Activated naive CD4-positive, alpha-beta T cell treated with anti-CD3 and anti-CD28 coated beads, Interleukin-2, amount 50 U/mL, for 72 hours (primary cell): Measurements from ENCODE around the gene TNFAIP8. TPM values are rescaled to one million over a fixed set of nuclear protein-coding genes. Genes with fewer than 3 reads are reported as not detected.

Experiments
- ATAC-seq, 2 donors: fragments of 150-1000 bp; cut with Tn5 transposase; 2 replicates each; pipeline ENCODE4 v1.10.0; 2021; ENCODE audit warnings: mild to moderate bottlenecking in 2 of 2, moderate library complexity in 2 of 2
- DNase-seq, 2 donors: peaks; one replicate each; pipeline ENCODE4 v3.0.0; 2021 to 2022; ENCODE audit warnings: low spot score in 2 of 2
- H3K27ac Mint-ChIP-seq, 2 donors: one replicate each; pipeline ENCODE4 v1.8.0; 2022; ENCODE audit warnings: mild to moderate bottlenecking in 2 of 2, mixed read lengths in 2 of 2
- H3K36me3 Mint-ChIP-seq, 2 donors: one replicate each; pipeline ENCODE4 v1.8.0; 2022; ENCODE audit warnings: mixed read lengths in 2 of 2
- H3K9me3 Mint-ChIP-seq, 2 donors: one replicate each; pipeline ENCODE4 v1.8.0; 2022; ENCODE audit warnings: mixed read lengths in 2 of 2
- total RNA-seq, 2 donors: library from RNA; stranded (reverse); gene quantifications; one replicate each; pipeline ENCODE4 v1.2.3, GENCODE V29; 2022

The TNFAIP8 gene
- total RNA-seq, 2 donors from 2014 or later, result 110 to 146 TPM

DNA sequence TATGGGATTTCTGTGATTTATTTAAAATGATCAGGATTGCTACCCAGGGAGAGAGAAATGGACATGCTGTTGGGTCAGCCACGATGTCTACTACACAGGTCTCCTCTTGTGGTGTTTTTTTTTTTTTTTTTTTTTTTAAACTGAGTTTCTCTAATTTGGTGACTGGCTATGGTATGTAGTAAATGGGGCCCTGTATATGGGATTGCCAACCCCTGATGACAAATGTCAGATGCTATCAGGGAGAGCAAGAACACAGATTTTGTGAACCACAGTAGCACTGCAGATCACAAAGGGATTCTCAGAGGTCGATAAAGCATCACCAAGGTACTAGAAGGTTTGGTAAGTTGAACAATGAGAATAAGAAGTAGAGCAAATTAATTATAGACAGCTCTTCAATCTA is 16.5 kb upstream of the TNFAIP8 start:
- Mint-ChIP-seq H3K36me3 (no peaks in the 10 kb centered on the region), H3K9me3 (no peaks in the 10 kb centered on the region), H3K27ac (peak overlapping the region; percentile 96 to 97)
- ATAC-seq, result no peak
- DNase-seq, result no peak

DNA sequence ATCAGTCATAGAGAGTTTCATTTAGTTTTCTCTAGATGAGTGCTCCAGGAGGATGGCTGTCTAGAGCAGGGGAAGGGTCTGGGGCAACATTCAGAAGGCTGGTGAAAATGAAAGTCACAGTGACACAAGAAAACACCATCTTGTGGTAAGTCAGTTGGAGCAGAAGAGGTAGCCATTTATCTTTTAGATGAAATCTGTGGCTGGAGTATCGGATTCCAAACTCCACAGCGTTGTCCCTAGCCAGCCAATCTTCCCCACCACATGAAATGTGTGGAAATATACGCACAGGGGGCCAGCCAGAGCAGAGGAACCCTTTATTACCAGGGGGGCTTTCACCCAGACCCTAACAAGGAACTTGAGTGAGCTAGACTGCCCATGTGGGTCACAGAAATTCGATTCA is 15.9 kb upstream of the TNFAIP8 start:
- Mint-ChIP-seq H3K36me3 (no peaks in the 10 kb centered on the region), H3K27ac (peak overlapping the region; percentile 96 to 97), H3K9me3 (no peaks in the 10 kb centered on the region)
- DNase-seq, result no peak
- peak; percentile 40 to 45 for ATAC-seq

GRCh38 chr5:119340597-119341218 is 15.1 kb upstream of the TNFAIP8 start:
- peak; percentile 2 to 43 for ATAC-seq
- H3K36me3 Mint-ChIP-seq, result no peaks in the 10 kb centered on the region
- DNase-seq, result peak in 1 of 2 donors; percentile 76
- peak overlapping the region; percentile 96 to 97 for H3K27ac Mint-ChIP-seq
- H3K9me3 Mint-ChIP-seq, result no peaks in the 10 kb centered on the region

GRCh38 chr5:119341452-119342349 is 14.1 kb upstream of the TNFAIP8 start:
- H3K27ac Mint-ChIP-seq, result peak overlapping the region; percentile 96 to 97
- no peaks in the 10 kb centered on the region for H3K9me3 Mint-ChIP-seq
- H3K36me3 Mint-ChIP-seq, result no peaks in the 10 kb centered on the region
- ATAC-seq (peak; percentile 51 to 52), DNase-seq (no peak)

DNA sequence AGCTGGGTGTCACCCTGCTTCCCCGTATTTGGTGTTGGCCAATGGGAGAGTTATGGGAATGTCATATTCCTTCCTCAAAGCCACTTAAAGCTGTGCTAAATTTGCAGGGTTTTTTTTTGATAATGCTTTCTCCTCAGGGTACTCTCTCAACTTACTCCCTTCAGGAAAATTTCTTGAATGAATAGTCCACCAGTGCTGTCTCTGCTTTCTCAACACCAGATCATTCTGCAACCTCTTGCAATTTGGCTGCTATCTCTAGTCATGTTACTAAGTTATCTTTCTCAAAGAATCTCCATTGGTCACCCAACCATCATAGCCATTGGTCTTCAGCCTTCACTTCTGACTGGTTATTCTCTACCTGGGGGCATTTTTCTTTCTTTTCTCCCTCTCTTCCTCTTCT is 13.4 kb upstream of the TNFAIP8 start:
- DNase-seq, result no peak
- Mint-ChIP-seq H3K36me3 (no peaks in the 10 kb centered on the region), H3K9me3 (no peaks in the 10 kb centered on the region), H3K27ac (peak overlapping the region; percentile 96 to 97)
- ATAC-seq, result no peak

GRCh38 chr5:119343052-119343451 is 12.8 kb upstream of the TNFAIP8 start:
- Mint-ChIP-seq H3K9me3 (no peaks in the 10 kb centered on the region), H3K27ac (peak overlapping the region; percentile 96 to 97), H3K36me3 (no peaks in the 10 kb centered on the region)
- DNase-seq (no peak), ATAC-seq (no peak)

GRCh38 chr5:119343766-119344165 is 12.1 kb upstream of the TNFAIP8 start:
- Mint-ChIP-seq H3K36me3 (peaks cover 0 to under 1% of the 10 kb centered on the region in 2 donors), H3K9me3 (no peaks in the 10 kb centered on the region), H3K27ac (peak overlapping the region; percentile 96 to 99)
- no peak for DNase-seq
- ATAC-seq, result peak; percentile 55 to 68

GRCh38 chr5:119344231-119344630 is 11.6 kb upstream of the TNFAIP8 start:
- peak overlapping the region; percentile 96 to 99 for H3K27ac Mint-ChIP-seq
- no peaks in the 10 kb centered on the region for H3K9me3 Mint-ChIP-seq
- DNase-seq (no peak), ATAC-seq (peak; percentile 6 to 15)
- peaks cover 0 to 6% of the 10 kb centered on the region in 2 donors for H3K36me3 Mint-ChIP-seq

GRCh38 chr5:119345861-119346260 is 10.0 kb upstream of the TNFAIP8 start:
- H3K9me3 Mint-ChIP-seq, result no peaks in the 10 kb centered on the region
- ATAC-seq, result no peak
- no peak for DNase-seq
- peak overlapping the region; percentile 80 to 90 for H3K27ac Mint-ChIP-seq
- peaks cover 0 to 6% of the 10 kb centered on the region in 2 donors for H3K36me3 Mint-ChIP-seq

DNA sequence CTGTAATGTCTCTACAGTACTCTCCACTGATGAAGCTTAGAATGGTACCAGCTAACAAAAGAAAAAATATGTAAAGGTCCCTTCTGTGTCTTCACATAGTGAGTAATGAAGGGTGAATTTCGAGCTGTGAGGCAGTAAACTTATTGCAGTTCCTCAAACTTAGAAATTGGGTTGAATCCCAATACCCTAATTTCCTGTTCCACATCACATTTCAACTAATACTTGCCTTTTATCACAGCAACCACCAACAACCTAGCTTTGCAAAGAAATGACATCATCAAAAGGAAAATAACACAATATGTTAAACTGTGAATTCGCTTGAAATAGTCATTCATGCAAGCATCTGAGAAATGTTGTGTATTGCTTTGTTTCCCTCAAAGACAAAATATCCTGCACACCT is 9.4 kb upstream of the TNFAIP8 start:
- H3K9me3 Mint-ChIP-seq, result no peaks in the 10 kb centered on the region
- DNase-seq (no peak), ATAC-seq (peak in 1 of 2 donors; percentile 16)
- H3K36me3 Mint-ChIP-seq, result peaks cover 0 to 6% of the 10 kb centered on the region in 2 donors
- peak overlapping the region; percentile 80 to 90 for H3K27ac Mint-ChIP-seq

DNA sequence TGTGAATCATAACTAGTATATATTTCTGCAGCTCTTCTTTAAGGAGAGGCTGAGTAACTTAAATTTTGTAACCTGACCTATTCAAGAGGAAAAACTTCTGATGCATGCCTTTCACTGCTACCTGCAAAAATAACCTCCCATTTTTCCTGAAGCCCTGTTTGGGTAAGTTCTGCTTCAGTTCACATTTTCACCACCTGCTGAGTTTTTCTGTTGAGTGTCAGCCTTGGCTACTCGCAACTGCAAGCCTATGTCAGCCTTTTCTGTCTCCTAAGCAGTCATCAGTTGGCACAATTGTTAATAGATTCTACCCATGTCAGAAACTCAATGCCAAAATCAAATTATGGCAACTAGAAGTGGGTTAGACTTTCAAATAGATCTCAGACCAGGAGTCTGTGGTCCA is 8.2 kb upstream of the TNFAIP8 start:
- no peaks in the 10 kb centered on the region for H3K9me3 Mint-ChIP-seq
- H3K27ac Mint-ChIP-seq, result peak overlapping the region in 1 of 2 donors; percentile 90
- peaks cover 0 to 6% of the 10 kb centered on the region in 2 donors for H3K36me3 Mint-ChIP-seq
- no peak for DNase-seq
- no peak for ATAC-seq

DNA sequence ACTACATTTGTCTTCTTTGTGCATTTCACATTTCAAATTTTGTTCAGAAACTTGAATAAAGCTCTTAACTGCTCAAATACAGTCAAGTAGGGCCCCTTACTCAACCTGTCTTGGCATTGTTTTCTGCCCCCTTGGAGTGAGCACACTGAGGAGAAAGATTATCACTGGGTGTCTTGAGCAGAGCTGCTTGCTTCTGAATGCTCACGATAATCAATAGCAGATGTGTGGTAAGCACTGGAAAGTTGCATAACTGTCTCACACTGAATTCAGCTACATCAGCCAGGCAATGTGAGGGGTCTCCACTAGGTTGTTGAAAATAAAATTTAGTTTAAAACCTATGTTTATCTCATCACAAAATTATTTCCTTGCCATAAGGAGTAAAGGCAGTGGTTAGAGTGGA is 7.8 kb upstream of the TNFAIP8 start:
- H3K36me3 Mint-ChIP-seq, result peaks cover 0 to 6% of the 10 kb centered on the region in 2 donors
- DNase-seq (no peak), ATAC-seq (no peak)
- H3K9me3 Mint-ChIP-seq, result no peaks in the 10 kb centered on the region
- peak overlapping the region; percentile 17 to 90 for H3K27ac Mint-ChIP-seq

DNA sequence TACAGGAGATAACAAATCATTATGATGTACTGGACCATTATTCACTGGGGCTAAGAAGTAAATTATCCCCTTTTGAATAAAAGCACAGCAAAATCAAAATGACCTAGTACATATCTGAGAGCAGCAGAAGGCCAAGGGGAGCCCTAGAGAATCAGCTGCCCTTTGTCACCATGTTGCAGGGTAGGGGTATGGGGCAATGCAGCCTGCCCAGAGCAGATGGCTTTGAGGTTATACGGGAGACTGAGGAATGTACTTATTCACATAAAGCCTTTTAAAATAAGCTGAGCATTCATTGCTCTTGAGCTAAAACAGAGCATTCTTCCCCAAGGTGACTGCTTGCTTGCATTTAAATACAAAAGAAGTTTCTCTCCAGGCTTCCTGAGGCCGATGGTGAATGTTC is 2.6 kb upstream of the TNFAIP8 start:
- peak overlapping the region; percentile 82 to 93 for H3K27ac Mint-ChIP-seq
- ATAC-seq, result no peak
- H3K36me3 Mint-ChIP-seq, result peaks cover 24 to 31% of the 10 kb centered on the region in 2 donors
- no peak for DNase-seq
- H3K9me3 Mint-ChIP-seq, result no peaks in the 10 kb centered on the region

DNA sequence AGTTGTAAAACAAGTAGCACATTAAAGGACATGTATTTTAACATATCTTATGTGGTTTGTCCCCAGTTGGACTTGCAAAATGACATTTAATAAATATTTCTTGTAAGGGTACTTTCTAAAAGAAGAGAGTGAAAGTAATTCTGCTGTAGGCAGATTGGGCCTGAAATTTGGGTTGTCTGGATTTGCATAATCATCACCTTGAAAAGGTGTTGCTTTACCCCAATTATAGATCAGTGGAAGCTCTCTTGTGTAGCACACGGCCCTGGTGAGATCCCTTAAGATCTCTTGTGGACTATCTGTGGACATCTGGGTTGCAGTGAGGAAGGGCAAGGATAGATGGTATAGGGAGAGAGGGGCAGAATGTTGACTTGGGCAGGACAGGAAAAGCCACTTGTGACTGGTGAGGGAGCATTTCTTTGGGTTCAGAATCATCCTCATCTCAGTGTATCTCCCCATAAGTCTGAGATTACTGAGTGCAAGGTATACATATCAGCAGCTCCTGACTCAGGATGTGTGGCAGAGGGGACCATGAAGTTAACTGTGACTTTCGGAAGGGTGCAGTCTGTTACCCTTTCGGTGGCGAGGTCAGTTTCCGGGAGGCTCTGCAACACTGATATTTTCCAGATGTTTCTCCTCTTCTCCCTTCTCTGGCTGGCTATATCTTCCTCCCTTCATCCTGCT is 2.0 kb upstream of the TNFAIP8 start:
- ATAC-seq (peak; percentile 57 to 64), DNase-seq (no peak)
- H3K27ac Mint-ChIP-seq, result peak overlapping the region; percentile 82 to 93
- H3K36me3 Mint-ChIP-seq, result peaks cover 27 to 36% of the 10 kb centered on the region in 2 donors
- no peaks in the 10 kb centered on the region for H3K9me3 Mint-ChIP-seq

GRCh38 chr5:119354537-119355243 is 1.1 kb upstream of the TNFAIP8 start:
- peak overlapping the region; percentile 93 to 94 for H3K27ac Mint-ChIP-seq
- ATAC-seq, result no peak

DNA sequence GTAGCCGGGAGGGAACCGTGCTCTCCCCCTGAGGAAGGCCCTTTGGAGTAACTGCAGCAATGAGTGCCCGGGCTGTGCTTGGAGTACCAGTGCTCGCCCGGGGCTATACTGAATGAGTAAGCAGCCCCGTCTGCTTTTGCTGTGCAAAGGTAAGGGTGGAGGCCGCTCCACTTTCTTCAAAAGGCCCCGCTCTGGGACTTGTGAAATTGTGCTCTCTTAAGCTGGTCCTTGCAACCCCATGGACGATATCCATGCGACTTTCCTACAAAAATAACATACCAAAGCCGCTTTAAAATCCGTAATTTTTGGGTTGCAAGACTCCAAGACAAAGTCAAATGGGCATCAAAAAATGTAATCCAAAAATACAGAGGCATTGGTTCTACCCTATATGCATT is 578 bp upstream of the TNFAIP8 start:
- ATAC-seq, result peak; percentile 71 to 73
- Mint-ChIP-seq H3K36me3 (peaks cover 33 to 39% of the 10 kb centered on the region in 2 donors), H3K27ac (peak overlapping the region; percentile 93 to 94), H3K9me3 (no peaks in the 10 kb centered on the region)
- no peak for DNase-seq

More at GRCh38 chr5:119354537-119355243, 1.1 kb upstream of the TNFAIP8 start:
- no peak for DNase-seq
- no peaks in the 10 kb centered on the region for H3K9me3 Mint-ChIP-seq
- H3K36me3 Mint-ChIP-seq, result peaks cover 33 to 39% of the 10 kb centered on the region in 2 donors
